NCI-H1105 treated with DMSO at 0.1 percent for 48 hours (cell line): ENCODE measurements around the gene CDHR5.

Experiments used
- DNase-seq: peaks from one replicate; lab custom pipeline; 2025; lab: John Stamatoyannopoulos, UW

CDHR5 gene

DNA sequence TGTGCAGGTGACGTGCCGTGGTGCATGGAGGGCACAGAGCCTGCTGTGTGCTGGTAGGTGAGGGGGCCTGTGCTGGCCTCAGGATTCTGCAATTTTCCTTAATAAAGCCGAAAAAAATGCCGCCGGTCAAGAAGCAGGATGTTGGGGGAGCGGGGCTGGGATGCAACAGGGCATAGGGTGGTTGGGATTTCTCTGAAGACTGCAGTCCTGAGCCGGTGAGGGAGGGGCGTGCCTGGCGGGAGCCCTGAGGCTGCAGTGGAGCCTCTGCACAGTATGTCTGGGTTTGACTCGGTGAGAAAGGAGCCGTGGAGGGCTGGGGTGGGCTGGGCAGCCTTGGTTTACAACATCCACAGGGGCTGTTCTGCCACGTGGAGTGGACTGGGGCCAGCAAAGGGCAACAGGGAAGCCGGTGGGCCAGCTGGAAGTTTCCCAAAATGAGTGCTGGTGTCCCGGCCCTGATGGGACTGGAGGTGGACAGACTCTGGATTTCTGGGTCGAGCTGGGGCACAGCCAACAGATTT lies 1.3 kb downstream of the CDHR5 start:
- DNase-seq: no peak

DNA sequence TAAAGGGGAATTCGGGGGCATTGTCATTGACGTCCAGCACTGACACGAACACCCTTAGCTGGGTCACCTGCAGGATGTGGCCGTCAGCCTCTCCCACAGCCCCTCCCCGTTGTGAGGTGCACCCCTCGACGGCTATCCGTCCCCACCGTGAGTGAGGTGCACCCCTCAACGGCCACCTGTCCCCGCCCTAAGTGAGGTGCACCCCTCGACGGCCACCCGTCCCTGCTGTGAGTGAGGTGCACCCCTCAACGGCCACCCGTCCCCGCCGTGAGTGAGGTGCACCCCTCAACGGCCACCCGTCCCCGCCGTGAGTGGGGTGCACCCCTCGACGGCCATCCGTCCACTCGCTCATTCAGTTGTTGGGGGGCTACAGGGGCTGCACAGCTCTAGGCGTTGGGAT lies 2.9 kb downstream of the CDHR5 start:
- no peak for DNase-seq

DNA sequence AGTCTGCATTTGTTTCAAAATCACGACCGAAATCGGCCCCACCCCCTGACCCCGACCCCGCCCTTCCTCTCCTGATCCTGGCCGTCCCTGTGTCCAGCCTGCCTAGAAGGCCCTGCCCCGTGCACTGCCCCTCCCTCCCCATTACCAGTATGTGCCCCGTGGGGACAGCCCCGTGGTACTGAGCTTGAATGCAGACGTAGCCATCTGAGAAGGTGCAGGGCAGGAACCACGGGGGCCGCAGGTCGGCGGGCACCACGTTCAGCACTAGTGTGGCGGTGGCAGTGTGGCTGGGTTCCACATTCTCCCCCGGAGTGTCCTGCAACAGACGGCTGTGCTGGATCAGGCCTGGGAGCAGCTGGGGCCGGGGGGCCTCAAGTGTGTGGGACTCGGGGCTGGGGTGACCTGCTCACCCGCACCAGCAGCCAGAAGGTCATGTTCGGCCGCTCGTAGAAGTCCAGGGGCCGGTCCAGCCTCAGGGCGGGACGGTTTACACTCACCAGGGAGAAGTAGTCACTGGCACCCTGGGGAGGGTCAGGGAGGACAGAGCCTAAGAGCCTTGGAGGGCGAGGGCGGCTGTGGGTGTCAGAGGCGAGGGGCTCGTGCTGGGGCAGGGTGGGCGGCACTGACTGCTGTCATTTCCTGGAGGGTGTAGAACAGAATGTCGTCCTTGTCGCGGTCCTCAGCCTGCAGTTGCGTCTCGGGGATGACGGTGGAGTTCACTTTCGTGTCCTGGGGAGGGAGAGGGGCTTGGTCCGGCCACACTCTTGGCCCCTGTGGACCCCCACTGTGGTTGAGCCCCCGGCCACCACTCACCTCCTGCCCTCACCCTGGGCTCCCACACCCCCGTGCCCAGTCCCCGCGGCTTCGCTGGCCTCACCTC lies 3.6 kb downstream of the CDHR5 start:
- no peak for DNase-seq

DNA sequence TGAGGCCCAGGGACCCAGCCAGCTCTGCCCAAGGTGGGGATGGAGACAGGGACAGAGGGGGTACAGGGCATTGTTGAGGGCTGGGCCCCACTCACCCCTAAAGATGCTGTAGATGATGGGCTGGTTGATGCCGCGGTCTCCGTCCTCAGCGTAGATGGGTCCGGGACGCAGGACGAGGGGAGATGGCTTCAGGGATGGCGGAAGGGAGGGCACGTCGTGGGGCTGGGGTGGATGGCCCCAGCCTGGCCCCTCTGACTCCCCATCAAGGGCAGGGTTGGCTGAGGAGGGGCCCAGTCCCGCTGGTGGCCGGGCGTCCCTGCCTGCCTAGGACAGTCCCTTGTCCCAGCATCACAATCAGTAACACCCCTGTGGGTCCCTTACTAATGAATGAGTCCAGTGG lies 4.6 kb downstream of the CDHR5 start:
- no peak for DNase-seq

DNA sequence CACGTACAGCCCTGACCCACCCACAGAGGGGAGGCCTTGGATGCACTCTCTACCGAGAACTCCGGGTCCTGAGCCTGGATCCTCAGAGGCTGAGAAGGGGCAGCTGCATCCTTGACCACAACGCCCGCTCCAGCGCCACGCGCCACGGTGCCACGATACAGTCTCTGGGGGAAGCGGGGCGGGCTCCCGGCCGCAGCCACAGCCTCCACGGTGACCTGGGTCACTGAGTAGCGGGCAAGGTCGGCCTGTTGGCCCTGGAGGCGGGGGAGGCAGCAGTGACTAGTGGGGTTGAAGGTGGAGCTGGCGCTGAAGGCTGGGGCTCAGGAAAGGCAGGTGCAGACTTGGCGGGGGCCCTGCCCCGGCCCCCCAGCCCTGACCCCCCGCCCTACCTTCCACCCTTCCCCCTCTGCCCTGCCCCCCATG lies 5.1 kb downstream of the CDHR5 start:
- DNase-seq: no peak

DNA sequence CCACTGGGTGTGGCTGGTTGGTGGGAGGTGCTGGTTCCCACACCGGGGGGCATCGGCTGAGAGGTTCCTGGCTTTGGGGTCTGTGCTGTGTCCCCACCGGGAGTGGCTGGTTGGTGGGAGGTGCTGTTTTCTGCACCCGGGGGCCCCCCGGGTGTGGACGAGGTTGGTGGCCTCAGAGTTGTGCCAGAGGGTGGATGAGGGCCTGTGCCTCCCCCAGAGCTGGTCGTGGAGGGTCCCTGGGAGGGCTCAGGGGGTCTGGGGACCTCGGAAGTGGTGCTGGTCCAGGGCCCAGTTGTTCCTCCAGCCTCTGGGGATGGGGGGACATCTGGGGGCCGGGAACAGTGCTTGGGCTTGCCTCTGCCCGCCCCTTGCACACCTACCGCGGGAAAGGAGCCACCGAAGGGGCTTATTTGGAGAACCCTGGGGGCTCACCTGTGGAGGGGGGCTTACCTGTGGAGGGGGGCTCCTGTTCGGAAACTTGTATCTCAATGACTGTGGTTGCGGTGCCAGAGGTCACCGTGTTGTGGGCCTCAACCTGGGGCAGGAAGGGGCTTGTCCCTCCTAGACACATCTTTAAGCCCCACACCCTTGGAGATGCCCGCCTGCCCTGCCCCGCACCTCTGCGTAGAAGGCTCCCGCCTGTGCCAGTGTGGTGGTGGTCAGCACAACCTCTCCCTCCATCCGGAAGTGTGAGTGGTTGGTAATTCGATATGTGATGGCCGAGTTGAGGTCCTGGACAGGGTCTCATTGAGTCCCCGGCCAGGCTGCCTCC lies 5.7 kb downstream of the CDHR5 start:
- no peak for DNase-seq

DNA sequence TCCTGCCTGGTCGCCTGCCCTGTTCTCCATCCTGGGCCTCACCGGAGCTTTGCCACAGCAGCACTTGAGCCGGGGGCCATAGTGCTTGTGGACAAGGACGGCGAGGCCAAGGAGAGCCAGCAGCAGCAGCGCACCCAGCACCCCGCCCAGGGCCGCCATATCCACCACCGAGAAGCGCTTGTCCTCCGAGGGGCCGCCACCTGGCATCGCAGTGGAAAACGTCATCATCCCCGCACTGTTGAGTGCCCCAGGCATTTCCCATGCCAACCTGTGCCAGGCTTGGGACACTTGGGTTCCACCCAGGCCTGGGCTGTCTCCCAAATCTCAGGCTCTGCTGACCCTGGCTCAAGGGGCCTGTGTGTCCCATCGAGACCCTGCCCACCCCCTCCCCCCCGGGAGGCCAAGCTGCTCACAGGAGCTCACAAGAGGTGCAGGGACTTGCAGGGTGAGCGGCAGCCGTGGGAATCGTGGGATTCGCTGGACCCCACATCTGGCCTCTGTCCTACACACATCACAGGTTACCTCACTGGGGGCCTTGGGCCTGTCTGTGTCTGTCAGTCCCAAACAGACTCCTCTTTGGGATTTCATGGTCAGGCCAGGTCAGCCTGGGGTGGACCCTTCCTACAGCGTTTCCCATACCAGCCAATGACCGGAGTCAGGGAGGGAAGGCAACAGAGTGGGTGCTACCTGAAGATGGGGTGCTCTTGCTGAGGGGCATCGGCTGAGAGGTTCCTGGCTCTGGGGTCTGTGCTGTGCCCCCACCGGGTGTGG lies 6.7 kb downstream of the CDHR5 start:
- no peak for DNase-seq

DNA sequence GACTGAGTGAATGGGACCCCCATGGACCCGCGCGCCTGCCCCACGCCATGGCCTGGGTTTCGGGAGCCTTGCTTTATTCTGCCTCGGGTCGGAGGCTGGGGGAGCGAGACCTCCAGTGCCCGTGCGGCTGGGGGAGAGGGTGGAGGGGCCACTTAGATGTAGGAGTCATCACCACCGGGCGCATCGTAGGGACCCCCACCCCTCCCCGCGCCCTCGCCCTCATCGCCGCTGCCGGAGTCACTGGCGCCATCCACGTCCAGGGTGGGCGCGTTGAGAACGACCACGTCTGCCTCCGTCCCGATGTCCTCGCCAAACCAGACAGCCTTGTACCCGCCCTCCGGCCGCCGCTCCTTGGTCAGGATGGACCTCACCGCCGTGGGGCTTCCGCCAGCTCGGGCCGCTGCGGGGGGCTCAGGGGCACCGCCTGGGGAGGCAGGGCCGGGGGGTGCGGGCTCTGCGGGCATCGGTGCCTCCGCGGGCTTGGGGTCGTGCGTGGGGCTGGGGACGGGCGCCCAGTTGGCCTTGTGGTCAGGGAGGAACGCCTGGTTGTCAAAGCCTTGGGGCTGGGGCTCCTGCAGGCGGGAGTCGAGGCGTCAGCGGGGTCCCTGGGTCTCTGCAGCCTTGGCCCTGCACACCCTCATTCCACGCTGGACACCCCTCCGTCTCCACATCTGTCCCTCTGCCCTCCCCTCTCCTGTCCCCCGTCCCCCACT lies 7.4 kb downstream of the CDHR5 start:
- no peak for DNase-seq

DNA sequence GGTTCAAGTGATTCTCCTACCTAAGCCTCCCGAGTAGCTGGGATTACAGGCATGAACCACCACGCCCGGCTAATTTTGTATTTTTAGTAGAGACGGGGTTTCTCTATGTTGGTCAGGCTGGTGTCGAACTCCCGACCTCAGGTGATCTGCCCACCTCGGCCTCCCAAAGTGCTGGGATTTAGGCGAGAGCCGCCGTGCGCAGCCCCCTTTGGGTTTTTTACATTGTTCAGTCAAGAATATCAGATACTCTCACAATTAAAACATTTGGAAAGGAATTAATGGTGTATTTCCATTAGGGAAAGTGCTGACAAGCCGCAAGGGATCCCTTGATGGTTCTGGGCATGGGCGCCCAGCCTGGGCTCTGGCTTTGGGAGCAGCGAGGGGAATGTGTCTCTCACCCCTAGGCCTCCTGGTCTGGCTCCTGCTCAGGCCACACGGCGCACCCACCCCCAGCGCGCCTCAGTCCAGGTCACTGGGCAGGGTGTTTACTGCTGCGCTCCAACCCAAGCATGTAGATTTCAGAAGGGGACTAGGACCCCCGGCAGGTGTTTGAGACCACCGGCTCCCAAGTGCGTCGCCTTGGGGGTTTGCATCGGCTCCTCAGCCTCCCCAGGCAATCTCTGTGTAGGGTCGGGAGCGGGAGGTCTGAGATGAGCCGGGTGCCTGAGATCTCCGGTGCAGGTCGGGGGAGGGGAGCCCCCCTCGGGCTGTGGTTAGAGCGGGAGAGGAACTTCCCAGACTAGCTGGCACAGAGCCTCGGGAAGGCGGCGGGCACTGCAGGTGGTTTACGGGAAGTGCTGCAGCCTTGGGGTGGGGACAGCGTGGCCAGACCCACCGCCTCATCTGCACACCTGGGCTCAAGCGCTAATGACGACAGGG lies 8.2 kb downstream of the CDHR5 start:
- no peak for DNase-seq

DNA sequence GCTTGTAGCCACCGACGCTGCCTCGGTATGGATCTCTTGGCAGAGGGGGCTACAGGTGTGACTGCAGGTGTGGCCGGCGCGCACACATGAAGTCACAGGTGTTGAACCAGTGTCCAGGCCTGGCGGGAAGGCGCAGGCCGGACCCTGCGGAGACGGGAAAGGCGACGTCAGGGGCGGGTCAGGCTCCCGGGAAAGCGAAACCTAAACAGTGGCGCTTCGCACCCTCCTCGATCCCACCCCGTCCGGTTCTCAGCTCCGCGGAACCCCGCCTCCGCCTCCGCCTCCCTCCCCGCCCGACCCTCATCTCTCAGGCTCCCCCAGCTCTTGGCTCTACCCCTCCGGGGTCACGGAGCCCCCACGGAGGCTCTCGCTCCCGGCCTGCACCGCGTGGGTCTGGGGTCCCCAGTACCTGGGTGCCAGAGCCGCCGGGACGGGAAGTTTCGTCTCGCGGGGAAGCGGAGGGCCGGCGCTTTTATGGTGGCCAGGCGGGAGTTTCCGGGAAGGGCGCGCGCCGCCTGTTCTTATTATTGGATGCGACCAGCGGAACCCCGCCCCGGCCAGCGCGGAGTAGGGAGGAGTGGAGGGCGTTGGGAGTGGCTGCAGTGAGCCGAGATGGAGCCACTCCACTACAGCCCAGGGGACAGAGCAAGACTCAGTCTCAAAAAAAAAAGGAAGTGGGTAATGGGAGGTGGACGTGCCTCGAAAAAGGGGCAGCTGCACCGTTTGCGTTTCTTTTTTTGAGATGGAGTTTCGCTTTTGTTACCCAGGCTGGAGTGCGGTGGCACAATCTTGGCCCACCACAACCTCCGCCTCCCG lies 9.0 kb downstream of the CDHR5 start, which contains the start of gene IRF7:
TSS of gene IRF7 (minus strand) at position 447 of the 816 bp plus-strand sequence. CDS start 586 bp downstream, outside the sequence.
- peak; percentile 88 for DNase-seq

DNA sequence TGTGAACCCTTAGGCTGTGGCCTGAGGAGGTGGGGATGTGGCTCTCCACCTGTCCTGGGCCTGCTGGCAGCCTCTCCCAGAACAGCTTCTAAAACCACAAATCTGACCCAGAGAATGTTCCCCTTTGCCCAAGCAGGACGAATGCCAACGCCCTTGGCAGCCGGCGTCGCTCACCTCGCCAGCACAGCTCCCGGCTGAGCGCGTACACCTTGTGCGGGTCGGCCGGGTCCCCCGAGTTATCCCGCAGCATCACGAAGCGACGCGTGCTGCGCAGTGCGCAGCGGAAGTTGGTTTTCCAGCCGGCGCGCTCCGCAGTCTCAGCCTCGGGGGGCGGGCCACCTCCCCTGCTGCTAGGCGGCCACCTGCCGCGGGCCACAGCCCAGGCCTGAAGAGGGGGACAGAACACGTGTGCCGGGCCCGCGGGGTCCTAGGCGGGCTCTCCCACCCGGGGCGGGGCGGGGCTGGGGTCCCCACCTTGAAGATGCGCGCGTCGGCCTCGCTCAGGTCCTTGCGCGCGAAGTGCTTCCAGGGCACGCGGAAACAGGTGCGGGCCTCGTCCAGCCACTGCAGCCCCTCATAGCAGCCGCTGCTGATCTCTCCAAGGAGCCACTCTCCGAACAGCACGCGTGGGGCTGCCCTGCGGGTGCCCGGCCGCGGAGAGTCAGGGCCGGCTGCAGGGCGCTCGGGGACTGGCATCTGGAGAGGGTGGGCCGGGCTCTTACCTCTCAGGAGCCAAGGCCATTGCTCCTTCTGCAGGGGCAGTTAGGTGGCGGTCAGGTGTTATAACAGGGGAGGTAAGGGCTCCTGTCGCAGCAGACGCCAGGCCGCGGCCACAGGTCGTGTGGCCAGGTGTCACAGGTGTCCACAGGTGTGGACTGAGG lies 9.9 kb downstream of the CDHR5 start:
- DNase-seq: peak; percentile 37

DNA sequence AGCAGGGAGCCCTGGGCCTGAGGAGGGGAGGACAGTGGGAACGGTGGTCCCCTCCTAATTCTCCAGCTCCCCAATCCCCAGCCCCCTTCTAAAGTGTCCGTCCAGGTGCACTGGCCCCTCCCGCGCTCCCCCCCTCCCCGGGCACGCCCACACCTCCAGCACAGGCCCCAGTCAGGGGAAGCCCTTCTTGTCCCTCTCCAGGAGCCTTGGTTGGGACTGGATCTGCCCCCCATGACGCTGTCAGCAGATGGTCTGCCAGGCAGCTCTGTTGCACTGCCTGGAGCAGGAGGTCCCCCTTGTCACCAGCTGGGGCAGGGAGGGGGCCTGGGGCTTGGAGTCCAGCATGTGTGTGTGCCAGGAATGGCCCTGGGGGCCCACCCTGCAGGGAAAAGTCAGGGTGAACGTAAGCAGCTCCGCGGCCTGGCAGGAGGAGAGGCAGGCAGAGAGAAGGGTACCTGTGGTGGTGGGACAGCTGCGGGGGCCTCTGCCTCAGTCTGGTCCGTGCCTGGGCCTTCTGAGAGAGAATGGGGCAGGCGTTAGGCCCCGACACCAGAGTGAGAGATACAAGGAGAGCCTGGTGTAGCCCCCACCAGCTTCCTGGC lies 10.6 kb downstream of the CDHR5 start:
- DNase-seq: no peak

DNA sequence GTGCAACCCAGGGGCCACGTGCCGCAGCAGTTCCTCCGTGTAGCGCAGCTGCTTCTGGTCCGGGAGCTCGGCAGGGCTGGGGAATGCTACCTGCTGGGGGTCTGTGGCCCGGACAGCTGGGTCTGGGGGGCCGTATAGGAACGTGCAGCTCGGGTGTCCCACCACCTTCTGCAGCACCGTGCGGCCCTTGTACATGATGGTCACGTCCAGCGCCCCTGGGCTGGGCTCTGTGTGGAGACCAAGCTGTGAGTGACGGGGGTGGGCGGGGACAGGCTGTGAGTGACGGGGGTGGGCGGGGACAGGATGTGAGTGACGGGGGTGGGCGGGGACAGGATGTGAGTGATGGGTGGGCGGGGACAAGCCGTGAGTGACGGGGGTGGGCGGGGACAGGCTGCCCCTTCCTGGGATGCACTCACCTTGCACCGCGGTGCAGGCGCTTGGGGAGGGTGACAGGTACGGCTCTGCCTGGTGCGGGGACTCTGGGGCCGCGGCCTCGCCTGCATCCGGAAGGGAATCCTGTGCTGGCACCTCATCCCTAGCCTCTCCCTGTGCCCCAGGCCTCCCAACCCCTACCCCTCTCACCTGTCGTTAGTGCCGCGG lies 11.3 kb downstream of the CDHR5 start:
- DNase-seq: peak; percentile 12

DNA sequence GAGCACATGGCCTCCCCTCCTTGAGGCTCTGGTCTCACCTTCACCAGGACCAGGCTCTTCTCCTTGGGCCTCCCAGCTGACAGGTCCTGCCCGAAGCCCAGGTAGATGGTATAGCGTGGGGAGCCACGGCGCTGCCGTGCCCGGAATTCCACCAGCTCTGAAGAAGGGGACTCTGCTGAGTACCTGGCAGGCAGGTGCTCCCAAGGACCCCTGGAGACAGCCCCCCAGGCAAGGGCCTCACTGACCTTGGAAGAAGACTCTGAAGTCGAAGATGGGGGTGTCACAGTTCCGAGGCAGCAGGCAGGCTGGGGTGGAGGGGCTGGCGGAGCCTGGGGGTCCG lies 11.8 kb downstream of the CDHR5 start:
- no peak for DNase-seq

DNA sequence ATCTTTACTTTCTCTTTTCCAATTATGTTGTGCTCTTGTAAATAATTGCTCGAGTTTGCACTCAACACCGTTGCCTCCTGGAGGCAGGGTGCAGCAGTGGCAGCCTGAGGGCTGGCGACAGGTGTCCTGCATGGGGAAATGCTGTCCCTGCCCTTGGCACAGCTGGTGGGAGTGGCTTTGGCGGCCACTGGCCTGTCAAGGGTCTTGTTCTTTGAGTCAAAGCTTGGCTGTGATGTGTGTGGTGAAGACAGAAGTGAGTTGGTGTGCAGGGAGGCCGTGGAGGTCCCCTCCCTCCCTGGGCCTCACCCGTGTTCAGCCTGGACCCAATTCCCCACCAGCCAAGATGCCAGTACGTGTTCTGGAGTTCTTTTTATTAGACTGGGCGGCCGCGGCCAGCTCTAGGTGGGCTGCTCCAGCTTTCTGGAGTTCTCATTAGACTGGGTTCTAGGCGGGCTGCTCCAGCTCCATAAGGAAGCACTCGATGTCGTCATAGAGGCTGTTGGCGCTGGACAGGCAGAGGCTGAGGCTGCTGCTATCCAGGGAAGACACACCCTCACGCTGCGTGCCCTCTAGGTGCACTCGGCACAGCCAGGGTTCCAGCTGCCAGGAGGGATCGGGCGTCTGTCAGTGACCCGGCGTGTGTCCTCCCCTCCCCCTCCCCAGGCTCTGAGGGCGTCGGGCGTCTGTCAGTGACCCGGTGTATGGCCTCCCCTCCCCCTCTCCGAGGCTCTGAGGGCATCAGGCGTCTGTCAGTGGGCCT lies 12.4 kb downstream of the CDHR5 start:
- peak; percentile 56 for DNase-seq

DNA sequence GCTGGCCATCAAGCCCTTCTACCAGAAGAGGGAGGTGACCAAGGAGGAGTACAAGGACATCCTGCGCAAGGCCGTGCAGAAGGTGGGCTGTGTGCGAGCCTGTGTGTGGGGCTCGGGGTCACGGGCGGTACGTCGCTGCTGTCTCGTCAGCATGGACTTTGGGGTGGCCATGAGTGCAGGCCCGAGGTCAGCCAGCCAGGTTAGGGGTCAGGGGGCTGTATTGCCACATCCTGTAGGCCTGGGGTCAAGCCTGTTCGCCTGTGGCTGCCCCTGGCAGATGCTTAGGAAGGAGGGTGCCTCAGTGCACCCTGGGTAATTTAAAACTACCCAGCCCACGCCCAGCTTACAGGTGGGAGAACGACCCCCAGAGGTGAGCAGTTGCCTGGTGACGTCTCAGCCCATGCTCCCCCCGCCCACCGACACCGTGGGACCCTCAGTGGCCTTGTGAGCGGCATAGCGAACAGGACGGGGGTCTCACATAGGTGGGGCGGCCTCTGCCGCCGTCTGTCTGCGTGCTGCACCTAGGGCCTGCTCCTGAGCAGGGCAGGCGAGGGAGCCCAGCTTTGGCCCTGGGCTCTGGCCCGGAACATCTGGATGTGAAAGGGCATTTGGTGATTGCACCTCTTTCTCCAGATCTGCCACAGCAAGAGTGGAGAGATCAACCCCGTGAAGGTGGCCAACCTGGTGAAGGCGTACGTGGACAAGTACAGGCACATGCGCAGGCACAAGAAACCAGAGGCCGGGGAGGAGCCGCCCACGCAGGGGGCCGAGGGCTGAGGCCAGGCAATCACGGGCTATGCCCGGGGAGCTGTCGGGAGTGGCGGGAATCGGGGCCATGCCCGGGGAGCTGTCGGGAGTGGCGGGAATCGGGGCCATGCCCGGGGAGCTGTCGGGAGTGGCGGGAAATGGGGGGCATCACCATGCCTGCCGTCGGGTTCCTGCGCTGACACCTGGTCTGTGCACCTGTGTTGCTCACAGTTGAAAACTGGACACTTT lies 13.5 kb downstream of the CDHR5 start:
- no peak for DNase-seq
